Nucleus accumbens (tissue), 56 donors: Measurements from ENCODE around the gene ADAM22.

ENCODE experiments used
- DNase-seq, 56 donors: peaks; one replicate each; lab custom pipeline; 2025; lab: John Stamatoyannopoulos, UW

The ADAM22 gene

DNA sequence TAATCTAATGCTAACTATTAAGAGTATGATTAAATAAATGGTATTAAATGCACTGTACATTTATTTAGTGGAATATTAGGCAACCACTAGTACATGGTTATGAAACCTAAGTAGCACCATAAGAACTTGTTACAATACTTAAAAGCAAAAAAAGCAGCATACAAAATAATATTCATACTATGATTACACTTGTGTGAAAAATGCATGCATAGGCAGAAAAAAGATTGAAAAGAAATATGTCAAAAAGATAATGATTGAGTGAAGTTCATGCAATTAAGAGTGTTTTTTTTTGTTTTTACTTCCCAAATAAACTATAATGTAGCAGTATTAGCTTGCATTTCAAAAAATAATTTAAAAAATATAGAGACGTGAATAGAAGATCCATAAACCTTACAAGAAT lies 305.8 kb downstream of the ADAM22 start:
- no peak for DNase-seq

- peak in 13 of 56 donors; percentile 1 to 7 (median 4) for DNase-seq
Observed at GRCh38 chr7:88243345-88243909, 309.4 kb downstream of the ADAM22 start.

DNA sequence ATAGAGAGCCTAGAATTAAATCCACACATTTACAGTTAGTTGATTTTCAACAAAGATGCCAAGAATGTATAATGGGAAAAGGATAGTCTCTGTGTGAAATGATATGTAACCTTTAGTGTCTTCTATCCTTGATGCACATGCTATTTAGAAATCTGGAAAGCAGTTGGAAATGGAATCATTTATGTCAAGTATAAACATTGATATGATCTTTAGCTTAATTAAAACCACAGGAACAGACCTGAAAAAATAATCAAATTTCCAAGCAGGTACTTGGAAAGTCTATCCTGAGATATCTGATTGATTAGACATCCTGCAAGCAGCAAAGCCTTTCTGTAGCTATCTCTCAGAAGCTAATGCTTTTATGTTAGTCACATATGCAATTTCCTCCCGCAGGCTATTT lies 310.2 kb downstream of the ADAM22 start:
- DNase-seq = no peak
